ENCODE data around the gene SRF.

SRF gene

GRCh38 chr6:43219119-43219518, 48.0 kb downstream of the SRF start:
- DNase-seq: no peak

- DNase-seq: no peak
Measured at GRCh38 chr6:43219814-43220213, 48.7 kb downstream of the SRF start.

GRCh38 chr6:43220439-43220951, 49.4 kb downstream of the SRF start:
- DNase-seq: no peak

GRCh38 chr6:43221046-43221972, 50.2 kb downstream of the SRF start:
- DNase-seq: no peak

- DNase-seq: no peak
Measured at GRCh38 chr6:43222418-43223059, 51.5 kb downstream of the SRF start.

- DNase-seq: no peak
Measured at GRCh38 chr6:43223175-43223574, 52.1 kb downstream of the SRF start.

GRCh38 chr6:43226192-43226851, 55.3 kb downstream of the SRF start:
- DNase-seq: peak; percentile 95

- DNase-seq: peak; percentile 63
Measured at GRCh38 chr6:43228951-43229802, 58.1 kb downstream of the SRF start, which contains the start of gene DNPH1. Gene DNPH1, minus strand, starts transcription at chr6:43229481. Its CDS starts 25 bp downstream, at chr6:43229456.

GRCh38 chr6:43229803-43230620, 58.9 kb downstream of the SRF start:
- peak; percentile 78 for DNase-seq

- no peak for DNase-seq
Measured at GRCh38 chr6:43231053-43231452, 60.0 kb downstream of the SRF start.

Data from hematopoietic multipotent progenitor cell treated with erythropoietin and hydrocortisone succinate and interleukin-3 and kit ligand, for 8 days (in vitro differentiated cells).